GM19035 (cell line): ENCODE results near the gene ENTPD1.
A peak's percentile ranks its signal among the peaks of the same experiment; 100 is the strongest.
"Not testable (repeated sequence)": the region's sequence is repeated elsewhere in the genome, so short reads cannot be mapped to it uniquely, and the experiment has no call there.

ENCODE experiments used
- ATAC-seq: cut with Tn5 transposase; IDR thresholded peaks from one replicate; pipeline ENCODE4 v1.9.1; 2021; ENCODE audit not compliant: unreplicated experiment

ENTPD1 gene

GRCh38 chr10:95907456-95908253, 151.7 kb downstream of the ENTPD1 start, which contains the start of gene CC2D2B:
Gene CC2D2B, plus strand, starts transcription at chr10:95907975. Its CDS starts 3,349 bp downstream, at chr10:95911324.
- peak; percentile 93 for ATAC-seq

- no peak for ATAC-seq
These were observed 152.5 kb downstream of the ENTPD1 start for GRCh38 chr10:95908450-95908849.

GRCh38 chr10:95909561-95909960, 153.6 kb downstream of the ENTPD1 start:
- ATAC-seq = no peak

GRCh38 chr10:95916039-95916438, 160.1 kb downstream of the ENTPD1 start:
- ATAC-seq = not testable (repeated sequence)
